ENCODE measurements around the gene TNFRSF12A.

GRCh38 chr16:3028716-3029319, 8.7 kb downstream of the TNFRSF12A start:
- TF ChIP-seq POLR2AphosphoS5 (IDR thresholded peaks at IDR 0.05; ENCODE audit: borderline replicate concordance, low read depth, low read length) (no peak), FOXP2 (optimal IDR thresholded peaks at IDR 0.05; ENCODE audit: control extremely low read depth, extremely low read length, insufficient read depth) (no peak)

All from SK-N-MC (cell line).